B cell (primary cell): Measurements from ENCODE around the gene SDK1.

Source experiments
- EZH2 ChIP-seq: IDR thresholded peaks from 2 replicates; pipeline ENCODE4 v1.6.1; 2012; ENCODE audit warnings: borderline replicate concordance, low read depth, mild to moderate bottlenecking, moderate library complexity, low read length; ENCODE audit not compliant: insufficient read depth, poor library complexity, severe bottlenecking
- TF ChIP-seq, protein P1 (sequence below): fragments of 200-600 bp; IDR thresholded peaks from one replicate; pipeline ENCODE4 v1.8.0; 2022; ENCODE audit warnings: antibody characterized with exemption, mild to moderate bottlenecking

DNA sequence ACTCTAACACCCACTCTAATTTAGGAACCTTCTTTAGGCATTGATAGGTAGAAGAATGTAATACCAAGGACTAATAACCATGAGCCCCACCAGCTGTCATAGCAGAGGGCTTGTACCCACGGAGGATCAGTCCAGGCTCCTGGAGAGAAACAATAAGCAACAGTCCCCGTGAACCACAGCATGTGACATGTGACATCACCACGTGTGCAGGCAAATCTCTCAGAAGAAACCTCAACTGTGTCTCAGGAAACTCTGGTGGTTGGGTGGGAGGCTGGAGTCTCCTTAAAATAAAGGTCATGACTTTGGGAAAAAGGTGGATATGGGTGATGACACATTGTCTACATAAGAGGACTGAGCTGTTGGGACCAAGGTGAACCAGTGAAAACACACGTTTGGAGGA lies 727.2 kb downstream of the SDK1 start:
- TF ChIP-seq, protein P1, sequence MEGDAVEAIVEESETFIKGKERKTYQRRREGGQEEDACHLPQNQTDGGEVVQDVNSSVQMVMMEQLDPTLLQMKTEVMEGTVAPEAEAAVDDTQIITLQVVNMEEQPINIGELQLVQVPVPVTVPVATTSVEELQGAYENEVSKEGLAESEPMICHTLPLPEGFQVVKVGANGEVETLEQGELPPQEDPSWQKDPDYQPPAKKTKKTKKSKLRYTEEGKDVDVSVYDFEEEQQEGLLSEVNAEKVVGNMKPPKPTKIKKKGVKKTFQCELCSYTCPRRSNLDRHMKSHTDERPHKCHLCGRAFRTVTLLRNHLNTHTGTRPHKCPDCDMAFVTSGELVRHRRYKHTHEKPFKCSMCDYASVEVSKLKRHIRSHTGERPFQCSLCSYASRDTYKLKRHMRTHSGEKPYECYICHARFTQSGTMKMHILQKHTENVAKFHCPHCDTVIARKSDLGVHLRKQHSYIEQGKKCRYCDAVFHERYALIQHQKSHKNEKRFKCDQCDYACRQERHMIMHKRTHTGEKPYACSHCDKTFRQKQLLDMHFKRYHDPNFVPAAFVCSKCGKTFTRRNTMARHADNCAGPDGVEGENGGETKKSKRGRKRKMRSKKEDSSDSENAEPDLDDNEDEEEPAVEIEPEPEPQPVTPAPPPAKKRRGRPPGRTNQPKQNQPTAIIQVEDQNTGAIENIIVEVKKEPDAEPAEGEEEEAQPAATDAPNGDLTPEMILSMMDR = no peak
- TF ChIP-seq EZH2 = no peak
